GM19043 (cell line): ENCODE data around the gene LTF.

ENCODE experiments used
- ATAC-seq: cut with Tn5 transposase; IDR thresholded peaks from one replicate; pipeline ENCODE4 v1.9.1; 2021; ENCODE audit warnings: low read depth; ENCODE audit not compliant: unreplicated experiment

The LTF gene

GRCh38 chr3:46491089-46492070, 26.7 kb upstream of the LTF start:
- no peak for ATAC-seq

GRCh38 chr3:46490338-46491084, 25.8 kb upstream of the LTF start:
- no peak for ATAC-seq

GRCh38 chr3:46489875-46490274, 25.2 kb upstream of the LTF start:
- ATAC-seq: no peak

GRCh38 chr3:46489381-46489780, 24.7 kb upstream of the LTF start:
- no peak for ATAC-seq

- peak; percentile 97 for ATAC-seq
Observed at GRCh38 chr3:46488735-46489361, 24.1 kb upstream of the LTF start.

GRCh38 chr3:46485779-46486175, 21.1 kb upstream of the LTF start:
- ATAC-seq: no peak

- no peak for ATAC-seq
Observed at GRCh38 chr3:46484911-46485778, 20.4 kb upstream of the LTF start.

- ATAC-seq: no peak
Observed at GRCh38 chr3:46484388-46484787, 19.7 kb upstream of the LTF start.

GRCh38 chr3:46483825-46484224, 19.1 kb upstream of the LTF start:
- ATAC-seq: no peak

GRCh38 chr3:46482632-46483350, 18.1 kb upstream of the LTF start:
- no peak for ATAC-seq

- no peak for ATAC-seq
Observed at GRCh38 chr3:46481636-46482035, 16.9 kb upstream of the LTF start.

GRCh38 chr3:46480491-46481195, 15.9 kb upstream of the LTF start:
- ATAC-seq: no peak

GRCh38 chr3:46479696-46480095, 15.0 kb upstream of the LTF start:
- no peak for ATAC-seq

GRCh38 chr3:46479021-46479420, 14.3 kb upstream of the LTF start:
- no peak for ATAC-seq

GRCh38 chr3:46478341-46478740, 13.6 kb upstream of the LTF start:
- ATAC-seq: no peak

GRCh38 chr3:46477756-46478155, 13.1 kb upstream of the LTF start:
- ATAC-seq: no peak

GRCh38 chr3:46477145-46477544, 12.4 kb upstream of the LTF start:
- no peak for ATAC-seq

GRCh38 chr3:46472736-46473135, 8.0 kb upstream of the LTF start:
- ATAC-seq: no peak

GRCh38 chr3:46471371-46471914, 6.7 kb upstream of the LTF start:
- ATAC-seq: no peak
